Transverse colon (tissue), 4 donors: ENCODE measurements around the gene PHPT1.

Experiments used
- CTCF ChIP-seq, 5 experiments: fragments of 200-600 bp in 3 of 5; fragments of 450-650 bp in 2 of 5; sonication (generic) in 3 of 5; IDR thresholded peaks; 1 replicate in 2 of 5; 2 replicates in 3 of 5; pipeline ENCODE4 v1.5.1; 2016 to 2017; ENCODE audit warnings: antibody characterized with exemption in 5 of 5, inconsistent platforms in 3 of 5, mild to moderate bottlenecking in 2 of 5, moderate library complexity in 1 of 5
- EP300 ChIP-seq: sonication (generic); formaldehyde crosslinking; IDR thresholded peaks from one replicate; pipeline ENCODE4 v1.6.1; 2017; ENCODE audit warnings: antibody characterized with exemption, low read depth
- POLR2A ChIP-seq: fragments of 450-650 bp; IDR thresholded peaks from one replicate; pipeline ENCODE4 v1.6.1; 2016; ENCODE audit warnings: antibody characterized with exemption, mild to moderate bottlenecking, moderate library complexity
- POLR2AphosphoS5 ChIP-seq, 3 donors: sonication (generic); formaldehyde crosslinking; IDR thresholded peaks; one replicate each; pipeline ENCODE4 v1.6.1; 2016; ENCODE audit warnings: antibody characterized with exemption in 3 of 3

- no peak for TF ChIP-seq CTCF (IDR thresholded peaks at IDR 0.05)
- no peak for TF ChIP-seq EP300
- TF ChIP-seq POLR2AphosphoS5 (IDR thresholded peaks at IDR 0.05) = no peak
- TF ChIP-seq POLR2A = no peak
Observed at GRCh38 chr9:136844761-136845464, 4.3 kb upstream of the PHPT1 start.
